NB4 (cell line): ENCODE data around the gene FHIT.

ENCODE experiments used
- DNase-seq: peaks from one replicate; pipeline ENCODE4 v3.0.0; 2010; ENCODE audit warnings: low read depth
- H3K4me3 ChIP-seq: one replicate; pipeline ENCODE4 v1.5.1; 2011; ENCODE audit warnings: mild to moderate bottlenecking, low read depth, low read length, moderate library complexity
- MYC ChIP-seq: IDR thresholded peaks from 2 replicates; pipeline ENCODE4 v1.6.1; 2011; ENCODE audit warnings: low read depth, low read length
- POLR2A ChIP-seq: IDR thresholded peaks from 2 replicates; pipeline ENCODE4 v1.6.1; 2011; ENCODE audit warnings: mild to moderate bottlenecking; ENCODE audit not compliant: insufficient read length; ENCODE audit errors: extremely low read depth
- TF ChIP-seq, protein P1 (sequence below): IDR thresholded peaks from one replicate; pipeline ENCODE4 v1.5.1; 2012; ENCODE audit warnings: low read depth, low read length
- TF ChIP-seq, protein P2 (sequence below): IDR thresholded peaks from 2 replicates; pipeline ENCODE4 v1.6.1; 2011; ENCODE audit warnings: low read depth, low read length

FHIT gene

DNA sequence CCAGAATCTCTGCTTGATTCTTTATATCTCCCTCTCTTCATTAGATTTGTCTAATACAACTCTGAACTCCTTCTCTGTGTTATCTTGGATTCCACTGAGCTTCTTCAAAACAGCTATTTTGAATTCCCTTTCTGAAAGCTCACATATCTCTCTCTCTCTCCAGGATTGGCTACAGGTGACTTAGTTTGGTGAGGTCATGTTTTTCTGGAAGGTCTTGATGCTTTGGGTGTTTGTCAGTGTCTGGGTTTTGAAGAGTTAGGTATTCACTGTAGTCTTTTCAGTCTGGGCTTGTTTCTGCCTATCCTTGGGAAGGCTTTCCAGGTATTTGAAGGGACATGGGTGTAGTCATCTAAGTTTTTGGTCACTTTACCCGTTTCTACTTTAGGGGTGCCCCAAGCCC, 781.8 kb downstream of the FHIT start:
- DNase-seq: no peak
- no peak overlapping the region for H3K4me3 ChIP-seq
- no peak for TF ChIP-seq POLR2A
- no peak for TF ChIP-seq MYC
- TF ChIP-seq, protein P1, sequence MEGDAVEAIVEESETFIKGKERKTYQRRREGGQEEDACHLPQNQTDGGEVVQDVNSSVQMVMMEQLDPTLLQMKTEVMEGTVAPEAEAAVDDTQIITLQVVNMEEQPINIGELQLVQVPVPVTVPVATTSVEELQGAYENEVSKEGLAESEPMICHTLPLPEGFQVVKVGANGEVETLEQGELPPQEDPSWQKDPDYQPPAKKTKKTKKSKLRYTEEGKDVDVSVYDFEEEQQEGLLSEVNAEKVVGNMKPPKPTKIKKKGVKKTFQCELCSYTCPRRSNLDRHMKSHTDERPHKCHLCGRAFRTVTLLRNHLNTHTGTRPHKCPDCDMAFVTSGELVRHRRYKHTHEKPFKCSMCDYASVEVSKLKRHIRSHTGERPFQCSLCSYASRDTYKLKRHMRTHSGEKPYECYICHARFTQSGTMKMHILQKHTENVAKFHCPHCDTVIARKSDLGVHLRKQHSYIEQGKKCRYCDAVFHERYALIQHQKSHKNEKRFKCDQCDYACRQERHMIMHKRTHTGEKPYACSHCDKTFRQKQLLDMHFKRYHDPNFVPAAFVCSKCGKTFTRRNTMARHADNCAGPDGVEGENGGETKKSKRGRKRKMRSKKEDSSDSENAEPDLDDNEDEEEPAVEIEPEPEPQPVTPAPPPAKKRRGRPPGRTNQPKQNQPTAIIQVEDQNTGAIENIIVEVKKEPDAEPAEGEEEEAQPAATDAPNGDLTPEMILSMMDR: no peak
- TF ChIP-seq, protein P2, sequence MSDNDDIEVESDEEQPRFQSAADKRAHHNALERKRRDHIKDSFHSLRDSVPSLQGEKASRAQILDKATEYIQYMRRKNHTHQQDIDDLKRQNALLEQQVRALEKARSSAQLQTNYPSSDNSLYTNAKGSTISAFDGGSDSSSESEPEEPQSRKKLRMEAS: no peak

DNA sequence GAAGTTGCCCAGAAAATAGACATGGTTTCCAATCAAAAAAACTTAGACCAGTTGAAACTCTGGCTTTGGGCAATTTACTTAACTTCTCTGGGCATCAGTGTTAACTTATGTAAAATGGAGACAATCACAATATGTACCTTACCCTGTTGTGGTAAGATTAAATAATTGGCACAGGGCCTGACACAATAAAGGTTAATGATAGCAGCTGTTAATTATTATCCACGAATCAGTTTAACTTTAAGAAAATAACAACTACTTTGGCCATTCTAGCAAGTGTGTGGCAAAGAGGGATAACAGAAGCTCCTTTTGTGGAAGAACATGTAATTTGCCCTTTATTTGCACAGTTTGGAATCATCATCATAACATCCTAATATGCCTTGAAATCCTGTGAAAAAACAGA, 787.6 kb downstream of the FHIT start:
- no peak overlapping the region for H3K4me3 ChIP-seq
- TF ChIP-seq POLR2A (no peak), MYC (no peak)
- TF ChIP-seq, protein P2: no peak
- TF ChIP-seq, protein P1: no peak
- no peak for DNase-seq

DNA sequence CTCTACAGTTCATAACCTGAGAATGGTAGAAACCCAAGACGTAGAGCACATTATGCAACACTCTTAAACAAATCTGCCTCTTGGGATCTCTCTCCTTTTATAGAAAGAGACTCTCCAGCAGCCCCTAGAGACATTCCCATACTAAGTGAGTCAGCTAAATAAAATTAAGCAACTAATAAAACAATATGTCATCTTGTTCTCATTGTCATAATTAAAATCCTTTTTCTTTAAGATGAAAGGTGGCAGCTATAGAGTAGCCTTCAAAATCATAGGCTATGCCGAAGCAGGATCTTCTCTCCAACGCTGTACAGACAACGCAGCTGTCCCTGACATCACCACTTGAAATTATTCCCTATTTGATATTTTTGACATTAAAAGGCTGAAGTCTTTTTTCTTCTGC, 790.0 kb downstream of the FHIT start:
- TF ChIP-seq, protein P2: no peak
- TF ChIP-seq MYC (no peak), POLR2A (no peak)
- TF ChIP-seq, protein P1: no peak
- H3K4me3 ChIP-seq: no peak overlapping the region
- no peak for DNase-seq

DNA sequence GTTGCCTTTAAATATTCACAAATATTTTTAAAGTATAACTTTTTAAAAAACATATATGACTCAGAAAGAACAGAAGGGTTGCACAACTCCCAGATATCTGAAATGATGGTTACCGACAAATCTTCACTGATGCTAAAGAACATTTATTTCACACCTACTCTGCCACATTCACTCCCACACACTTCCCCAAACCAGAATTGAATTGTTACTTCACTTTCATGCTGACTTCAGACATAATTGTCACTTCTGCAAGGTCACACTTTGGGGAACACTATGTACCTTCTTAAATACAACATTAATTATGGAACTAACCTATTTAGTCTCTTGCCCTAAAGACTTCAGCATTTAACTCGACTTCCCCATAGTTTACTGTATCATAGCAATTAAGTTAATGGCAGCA, 795.1 kb downstream of the FHIT start:
- no peak for DNase-seq
- no peak for TF ChIP-seq MYC
- no peak for TF ChIP-seq POLR2A
- TF ChIP-seq, protein P2: no peak
- TF ChIP-seq, protein P1: no peak
- no peak overlapping the region for H3K4me3 ChIP-seq

DNA sequence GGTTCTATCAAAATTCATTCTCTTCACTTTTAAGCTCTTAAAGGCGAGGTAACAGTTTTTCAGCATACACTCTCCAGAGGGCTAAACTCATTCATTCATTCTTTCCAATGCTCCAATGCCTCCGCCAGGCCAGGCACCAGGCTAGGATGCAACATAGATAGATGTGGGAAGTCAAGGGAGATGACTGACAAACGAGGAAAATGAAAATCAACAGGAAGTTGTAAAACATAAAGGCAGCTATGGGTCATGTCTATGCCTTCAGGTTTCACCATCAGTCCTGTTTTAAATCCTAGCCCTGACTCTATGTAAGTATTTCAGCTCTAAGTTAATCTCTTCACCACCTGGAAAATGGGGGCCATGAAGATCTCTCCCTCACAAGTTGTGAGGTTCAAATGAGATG, 797.9 kb downstream of the FHIT start:
- no peak for DNase-seq
- no peak overlapping the region for H3K4me3 ChIP-seq
- TF ChIP-seq, protein P1: no peak
- TF ChIP-seq MYC: no peak
- TF ChIP-seq, protein P2: no peak
- no peak for TF ChIP-seq POLR2A

DNA sequence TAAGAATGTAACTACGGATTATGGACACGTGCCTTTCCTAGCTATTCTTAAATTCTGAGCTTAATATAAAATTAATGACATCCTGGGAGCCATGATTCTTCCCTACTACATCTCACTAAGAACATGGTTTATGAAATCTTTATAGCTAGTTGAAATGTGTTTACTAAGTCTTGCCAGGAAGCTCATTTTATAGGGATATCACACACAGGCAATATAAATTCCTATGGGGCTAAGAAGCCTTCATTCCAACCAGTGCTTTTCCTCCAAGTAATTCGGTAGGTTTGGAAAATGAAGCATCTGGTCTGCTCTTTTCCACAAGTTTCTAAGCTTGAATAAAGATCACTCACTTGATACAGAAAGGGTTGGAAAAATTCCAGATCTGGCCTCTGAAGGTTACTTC, 802.6 kb downstream of the FHIT start:
- no peak overlapping the region for H3K4me3 ChIP-seq
- no peak for DNase-seq
- no peak for TF ChIP-seq POLR2A
- TF ChIP-seq, protein P1: no peak
- TF ChIP-seq, protein P2: no peak
- TF ChIP-seq MYC: no peak
